Coronary artery (tissue), 2 donors: Measurements from ENCODE around the gene HCFC2.

Experiments used
- DNase-seq: peaks from one replicate; pipeline ENCODE4 v3.0.0-alpha.2; 2017; ENCODE audit warnings: low spot score
- H3K27ac ChIP-seq, 2 donors: fragments of 200-600 bp; sonication (generic); one replicate each; pipeline ENCODE4 v1.5.1; 2016 to 2019
- H3K4me3 ChIP-seq: fragments of 200-600 bp; sonication (generic); 2 replicates; pipeline ENCODE4 v1.5.1; 2016; ENCODE audit warnings: mild to moderate bottlenecking, moderate library complexity
- CTCF ChIP-seq: fragments of 200-600 bp; sonication (generic); IDR thresholded peaks from one replicate; pipeline ENCODE4 v1.5.1; 2019; ENCODE audit warnings: antibody characterized with exemption

Gene HCFC2

GRCh38 chr12:104060791-104061190 is 3.5 kb upstream of the HCFC2 start:
- TF ChIP-seq CTCF = no peak
- H3K4me3 ChIP-seq = no peak overlapping the region
- H3K27ac ChIP-seq = no peak overlapping the region
- DNase-seq = no peak

GRCh38 chr12:104063712-104064030 is 660 bp upstream of the HCFC2 start:
- H3K4me3 ChIP-seq = peak overlapping the region; percentile 95
- no peak for DNase-seq
- peak overlapping the region; percentile 89 to 92 for H3K27ac ChIP-seq

GRCh38 chr12:104064842-104065427 is 604 bp downstream of the HCFC2 start:
- Histone ChIP-seq H3K27ac (peak overlapping the region; percentile 89 to 92), H3K4me3 (peak overlapping the region; percentile 95)
- no peak for TF ChIP-seq CTCF
- DNase-seq = no peak

More at GRCh38 chr12:104063712-104064030, 660 bp upstream of the HCFC2 start:
- TF ChIP-seq CTCF = no peak

- Histone ChIP-seq H3K4me3 (no peak overlapping the region), H3K27ac (no peak overlapping the region)
- DNase-seq = no peak
- TF ChIP-seq CTCF = no peak
These were observed 7.8 kb downstream of the HCFC2 start for GRCh38 chr12:104072099-104072498.

GRCh38 chr12:104073699-104074098 is 9.4 kb downstream of the HCFC2 start:
- no peak overlapping the region for H3K4me3 ChIP-seq
- no peak for TF ChIP-seq CTCF
- DNase-seq = no peak
- H3K27ac ChIP-seq = no peak overlapping the region

GRCh38 chr12:104079024-104079423 is 14.7 kb downstream of the HCFC2 start:
- DNase-seq = no peak
- no peak overlapping the region for H3K4me3 ChIP-seq
- no peak for TF ChIP-seq CTCF
- no peak overlapping the region for H3K27ac ChIP-seq

- H3K27ac ChIP-seq = no peak overlapping the region
- TF ChIP-seq CTCF = no peak
- DNase-seq = no peak
- no peak overlapping the region for H3K4me3 ChIP-seq
These were observed 16.4 kb downstream of the HCFC2 start for GRCh38 chr12:104080764-104081163.
